Cardiac fibroblast (primary cell): Measurements from ENCODE around the gene CFAP73.
A peak's percentile ranks its signal among the peaks of the same experiment; 100 is the strongest.

Experiments
- DNase-seq, 2 donors: peaks; one replicate each; pipeline versions ENCODE4 v3.0.0 to v3.0.0-alpha.2; 2010; ENCODE audit warnings: low read depth in 2 of 2
- H3K4me3 ChIP-seq, 2 donors: replicated peaks in 1 of 2; 1 replicate in 1 of 2; 2 replicates in 1 of 2; pipeline ENCODE4 v1.5.1; 2011; ENCODE audit warnings: low read depth in 2 of 2, low read length in 2 of 2, mild to moderate bottlenecking in 2 of 2, moderate library complexity in 1 of 2
- TF ChIP-seq, protein P1 (sequence below): IDR thresholded peaks from one replicate; pipeline ENCODE4 v1.5.1; 2011; ENCODE audit warnings: low read depth, mild to moderate bottlenecking, low read length, inconsistent platforms

The CFAP73 gene

DNA sequence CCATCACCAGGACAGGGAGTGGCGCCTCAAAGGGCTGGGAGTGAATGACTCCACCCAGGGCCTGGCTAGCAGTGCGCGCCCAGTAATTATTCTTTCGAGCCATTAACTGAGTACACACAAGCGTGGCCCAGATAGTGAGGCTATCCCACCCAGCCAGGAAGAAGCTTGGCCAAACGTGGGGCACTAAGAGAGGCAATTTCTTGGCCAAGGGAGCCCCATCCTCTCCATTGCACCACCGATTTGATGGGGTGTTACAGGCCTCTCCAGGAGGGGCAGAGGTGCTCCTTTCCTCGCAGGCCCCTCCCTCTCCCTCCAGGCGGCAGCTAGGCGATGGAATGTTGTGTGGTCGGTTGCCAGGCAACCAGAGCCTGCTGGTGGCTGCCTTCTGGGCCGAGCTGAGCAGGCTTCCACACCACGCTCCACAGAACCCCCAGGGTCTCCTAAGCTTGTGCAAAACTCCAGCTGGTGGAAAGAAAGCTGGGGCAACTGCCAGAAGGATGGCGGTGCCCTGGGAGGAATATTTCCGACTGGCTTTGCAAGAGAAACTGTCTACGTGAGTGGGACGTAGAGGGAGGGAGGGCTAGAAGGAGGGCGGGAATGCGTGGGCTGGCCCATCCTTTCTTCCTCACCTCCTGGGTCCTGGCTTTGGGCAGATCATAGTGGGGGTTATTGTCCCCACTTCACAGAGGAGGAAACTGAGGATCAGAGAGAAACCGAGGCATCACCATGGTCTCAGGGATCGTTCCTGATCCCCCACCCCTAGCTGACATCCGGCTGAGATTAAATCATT is at the start of gene CFAP73:
CFAP73 (plus strand) TSS at position 364 of the 790 bp plus-strand sequence; CDS start at position 498, 134 bp downstream.
- peak; percentile 74 to 94 for DNase-seq
- H3K4me3 ChIP-seq = no peak within 1 kb of the TSS
- TF ChIP-seq, protein P1, sequence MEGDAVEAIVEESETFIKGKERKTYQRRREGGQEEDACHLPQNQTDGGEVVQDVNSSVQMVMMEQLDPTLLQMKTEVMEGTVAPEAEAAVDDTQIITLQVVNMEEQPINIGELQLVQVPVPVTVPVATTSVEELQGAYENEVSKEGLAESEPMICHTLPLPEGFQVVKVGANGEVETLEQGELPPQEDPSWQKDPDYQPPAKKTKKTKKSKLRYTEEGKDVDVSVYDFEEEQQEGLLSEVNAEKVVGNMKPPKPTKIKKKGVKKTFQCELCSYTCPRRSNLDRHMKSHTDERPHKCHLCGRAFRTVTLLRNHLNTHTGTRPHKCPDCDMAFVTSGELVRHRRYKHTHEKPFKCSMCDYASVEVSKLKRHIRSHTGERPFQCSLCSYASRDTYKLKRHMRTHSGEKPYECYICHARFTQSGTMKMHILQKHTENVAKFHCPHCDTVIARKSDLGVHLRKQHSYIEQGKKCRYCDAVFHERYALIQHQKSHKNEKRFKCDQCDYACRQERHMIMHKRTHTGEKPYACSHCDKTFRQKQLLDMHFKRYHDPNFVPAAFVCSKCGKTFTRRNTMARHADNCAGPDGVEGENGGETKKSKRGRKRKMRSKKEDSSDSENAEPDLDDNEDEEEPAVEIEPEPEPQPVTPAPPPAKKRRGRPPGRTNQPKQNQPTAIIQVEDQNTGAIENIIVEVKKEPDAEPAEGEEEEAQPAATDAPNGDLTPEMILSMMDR = no peak

DNA sequence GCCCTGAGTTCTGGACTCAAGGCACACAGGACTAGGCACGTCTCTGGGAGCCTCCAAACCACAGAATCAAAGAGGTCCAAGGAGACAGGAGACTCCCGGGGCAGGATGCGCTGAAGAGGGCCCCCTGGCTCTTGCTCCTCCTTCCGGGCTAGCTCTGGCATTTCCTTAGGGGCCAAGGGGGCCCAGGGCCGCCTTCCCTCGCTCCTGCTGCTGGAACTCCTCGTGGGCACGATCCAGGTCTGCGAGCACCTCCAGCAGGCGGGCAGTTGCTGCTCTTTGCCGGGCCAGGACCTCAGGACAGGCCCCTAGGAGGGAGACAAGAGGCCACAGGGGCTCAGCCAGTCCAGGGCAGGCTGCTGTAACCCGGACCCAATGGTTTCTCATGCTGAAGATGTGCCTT is 49.8 kb upstream of the CFAP73 start:
- TF ChIP-seq, protein P1 = no peak
- DNase-seq = no peak
- no peak overlapping the region for H3K4me3 ChIP-seq

DNA sequence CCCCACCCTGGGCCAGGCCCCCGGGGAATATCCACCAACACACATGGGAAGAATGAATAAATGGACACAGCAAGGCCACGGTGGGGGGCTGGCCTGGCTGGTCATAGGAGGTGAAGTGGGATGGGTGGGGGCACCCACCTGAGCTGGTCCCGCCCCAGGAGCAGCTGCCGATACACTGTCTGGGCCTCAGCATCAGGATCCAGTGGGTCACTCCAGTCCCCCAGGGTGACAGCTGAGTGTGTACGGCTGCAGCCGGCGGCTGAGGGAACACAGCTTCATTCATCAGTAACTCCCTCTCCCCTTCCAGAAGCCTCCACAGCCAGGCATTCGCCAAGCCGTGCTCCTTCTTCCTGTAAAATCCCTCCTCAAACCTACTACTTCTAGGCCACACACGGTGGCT is 47.8 kb upstream of the CFAP73 start:
- H3K4me3 ChIP-seq = no peak overlapping the region
- TF ChIP-seq, protein P1 = no peak
- no peak for DNase-seq

DNA sequence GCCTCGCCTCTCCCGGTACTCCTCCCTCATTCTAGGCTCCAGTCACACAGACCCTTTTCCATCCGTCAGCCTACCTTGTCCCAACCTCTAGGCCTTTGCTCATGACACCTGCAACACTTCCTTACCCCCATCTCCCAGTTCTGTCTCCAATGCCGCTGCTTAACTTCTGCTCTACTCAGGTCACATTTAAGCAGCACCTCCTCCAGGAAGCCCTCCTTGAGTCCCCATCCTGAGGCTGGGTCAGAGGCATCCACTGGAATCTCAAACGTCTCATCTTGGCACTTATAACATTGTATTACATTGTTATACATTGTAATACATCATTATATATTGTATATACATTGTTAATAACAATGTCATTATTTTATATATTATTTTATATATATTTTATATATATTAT is 46.7 kb upstream of the CFAP73 start:
- DNase-seq = no peak
- H3K4me3 ChIP-seq = no peak overlapping the region
- TF ChIP-seq, protein P1 = no peak

DNA sequence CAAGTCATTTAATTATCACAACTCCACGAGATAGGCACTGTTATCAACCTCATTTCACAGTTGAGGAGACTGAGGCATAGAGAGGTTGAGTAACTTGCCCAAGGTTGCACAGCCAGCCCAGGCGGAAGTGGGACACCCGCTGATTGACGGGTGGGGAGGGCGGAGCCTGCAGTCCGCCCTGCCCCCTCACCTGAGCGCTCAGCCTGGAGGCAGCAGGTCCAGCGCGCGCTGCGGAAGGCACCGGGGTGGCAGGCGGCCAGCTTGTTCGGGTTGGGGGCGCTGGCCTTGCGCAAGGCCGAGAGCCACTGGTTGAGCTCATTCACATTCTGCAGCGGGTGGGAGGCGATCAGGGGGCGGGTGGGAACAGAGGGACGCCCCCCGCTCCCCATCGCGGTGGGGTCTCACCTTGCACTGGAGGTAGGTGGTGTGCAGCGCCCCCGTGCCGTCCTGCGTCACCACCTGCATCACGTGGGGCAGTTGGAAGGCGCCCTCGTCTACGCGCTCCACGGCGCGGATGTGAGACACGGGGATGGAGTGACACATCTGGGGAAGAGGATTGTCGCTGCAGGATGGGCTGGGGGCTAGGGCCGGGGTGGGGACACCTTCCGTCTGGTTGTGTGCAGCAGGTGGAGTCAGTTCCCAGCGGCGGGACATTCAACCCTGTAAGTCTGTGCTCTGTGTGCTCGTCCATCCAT is 45.6 kb upstream of the CFAP73 start:
- DNase-seq = no peak
- TF ChIP-seq, protein P1 = no peak
- H3K4me3 ChIP-seq = no peak overlapping the region

DNA sequence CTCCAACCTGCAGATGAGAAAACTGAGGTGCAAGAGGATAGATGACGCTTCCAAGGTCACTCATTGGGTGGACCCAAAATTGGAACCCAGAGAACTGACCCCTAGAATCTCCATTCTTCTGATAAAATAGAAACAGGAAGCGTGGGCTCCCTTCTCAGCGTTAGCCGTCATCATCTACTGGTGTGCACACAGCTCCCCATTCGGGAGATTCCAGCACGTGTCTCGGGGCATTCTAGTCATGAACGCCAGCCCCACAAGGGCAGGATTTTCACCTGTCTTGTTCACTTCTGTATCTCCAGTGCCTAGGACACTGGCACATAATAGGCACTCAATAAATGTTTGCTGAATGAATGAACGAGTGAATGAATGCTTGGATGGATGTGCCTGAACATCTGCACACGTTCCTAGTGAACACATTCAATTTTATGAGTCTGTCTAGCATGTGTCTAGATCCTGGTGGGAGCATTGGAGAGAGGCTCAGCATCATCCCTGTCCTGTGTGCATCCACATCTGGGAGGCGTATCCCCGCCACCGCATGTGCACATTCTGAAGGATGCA is 44.5 kb upstream of the CFAP73 start:
- TF ChIP-seq, protein P1 = no peak
- DNase-seq = no peak
- H3K4me3 ChIP-seq = no peak overlapping the region
